ENCODE data around the gene MAP3K1. TPM values are rescaled to one million over a fixed set of nuclear protein-coding genes. Genes with fewer than 3 reads are reported as not detected.

The MAP3K1 gene
- total and polyA plus RNA-seq, 9 of the 15 experiments (the other 6 are each of a cell fraction or from before 2014, with no cell fraction given) = 3.9 to 13.9 (median 7.5) TPM

DNA sequence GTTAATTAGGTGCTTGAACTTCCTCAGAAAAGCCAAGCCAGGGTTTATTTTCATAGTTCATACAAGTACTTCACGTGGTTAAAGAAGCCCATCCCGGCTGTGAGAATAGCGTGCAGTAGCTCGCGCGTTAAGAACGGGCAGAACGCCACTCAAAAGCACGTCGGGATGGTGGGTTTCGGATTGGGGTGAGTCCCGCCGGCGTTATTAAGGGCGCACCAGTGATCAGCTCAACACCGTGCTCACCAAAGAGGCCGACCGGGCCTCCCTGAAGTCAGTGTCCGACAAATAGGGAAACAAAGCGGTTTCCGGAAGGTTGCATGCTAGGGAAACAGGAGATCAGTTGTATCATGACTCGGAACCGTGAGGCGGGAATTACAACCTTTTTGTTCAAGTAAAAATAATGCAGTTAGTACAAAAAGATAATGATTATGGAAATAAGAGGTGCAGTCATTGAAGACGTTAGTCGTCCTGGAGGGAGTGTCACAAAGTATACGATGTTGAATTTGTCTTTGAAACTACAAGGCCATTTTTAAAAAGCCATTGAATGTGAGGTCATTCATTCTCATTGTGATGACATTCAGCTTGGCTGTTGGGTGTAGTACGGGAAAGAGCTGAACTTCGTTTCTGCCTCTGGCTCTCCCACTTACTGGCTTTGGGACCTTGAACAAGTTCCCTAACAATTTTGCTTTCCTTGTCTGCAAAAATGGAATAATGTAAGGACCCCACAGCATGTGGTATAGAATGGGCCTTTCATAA, 95.0 kb downstream of the MAP3K1 start (continued):
- TF ChIP-seq, protein P1, sequence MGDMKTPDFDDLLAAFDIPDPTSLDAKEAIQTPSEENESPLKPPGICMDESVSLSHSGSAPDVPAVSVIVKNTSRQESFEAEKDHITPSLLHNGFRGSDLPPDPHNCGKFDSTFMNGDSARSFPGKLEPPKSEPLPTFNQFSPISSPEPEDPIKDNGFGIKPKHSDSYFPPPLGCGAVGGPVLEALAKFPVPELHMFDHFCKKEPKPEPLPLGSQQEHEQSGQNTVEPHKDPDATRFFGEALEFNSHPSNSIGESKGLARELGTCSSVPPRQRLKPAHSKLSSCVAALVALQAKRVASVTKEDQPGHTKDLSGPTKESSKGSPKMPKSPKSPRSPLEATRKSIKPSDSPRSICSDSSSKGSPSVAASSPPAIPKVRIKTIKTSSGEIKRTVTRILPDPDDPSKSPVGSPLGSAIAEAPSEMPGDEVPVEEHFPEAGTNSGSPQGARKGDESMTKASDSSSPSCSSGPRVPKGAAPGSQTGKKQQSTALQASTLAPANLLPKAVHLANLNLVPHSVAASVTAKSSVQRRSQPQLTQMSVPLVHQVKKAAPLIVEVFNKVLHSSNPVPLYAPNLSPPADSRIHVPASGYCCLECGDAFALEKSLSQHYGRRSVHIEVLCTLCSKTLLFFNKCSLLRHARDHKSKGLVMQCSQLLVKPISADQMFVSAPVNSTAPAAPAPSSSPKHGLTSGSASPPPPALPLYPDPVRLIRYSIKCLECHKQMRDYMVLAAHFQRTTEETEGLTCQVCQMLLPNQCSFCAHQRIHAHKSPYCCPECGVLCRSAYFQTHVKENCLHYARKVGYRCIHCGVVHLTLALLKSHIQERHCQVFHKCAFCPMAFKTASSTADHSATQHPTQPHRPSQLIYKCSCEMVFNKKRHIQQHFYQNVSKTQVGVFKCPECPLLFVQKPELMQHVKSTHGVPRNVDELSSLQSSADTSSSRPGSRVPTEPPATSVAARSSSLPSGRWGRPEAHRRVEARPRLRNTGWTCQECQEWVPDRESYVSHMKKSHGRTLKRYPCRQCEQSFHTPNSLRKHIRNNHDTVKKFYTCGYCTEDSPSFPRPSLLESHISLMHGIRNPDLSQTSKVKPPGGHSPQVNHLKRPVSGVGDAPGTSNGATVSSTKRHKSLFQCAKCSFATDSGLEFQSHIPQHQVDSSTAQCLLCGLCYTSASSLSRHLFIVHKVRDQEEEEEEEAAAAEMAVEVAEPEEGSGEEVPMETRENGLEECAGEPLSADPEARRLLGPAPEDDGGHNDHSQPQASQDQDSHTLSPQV (IDR thresholded peaks at IDR 0.05) = peak; percentile 1; the same call in 1 of the 2 replicates
- TF ChIP-seq NCOA6 (IDR thresholded peaks at IDR 0.05) = 0 out of 2 replicates have a peak, but pooled peaks have one; percentile 10
- TF ChIP-seq HDAC1 (IDR thresholded peaks at IDR 0.05) = peak in 1 of 2 experiments; percentile 72; a peak in 2 of 4 replicates
- TF ChIP-seq RUNX1 (IDR thresholded peaks at IDR 0.05; ENCODE audit: low read depth) = no peak
- no peak for TF ChIP-seq ZNF57 (CRISPR knock-in tag; IDR thresholded peaks at IDR 0.05)
- no peak for TF ChIP-seq ZNF695 (CRISPR knock-in tag; IDR thresholded peaks at IDR 0.05)
- TF ChIP-seq, protein P2, sequence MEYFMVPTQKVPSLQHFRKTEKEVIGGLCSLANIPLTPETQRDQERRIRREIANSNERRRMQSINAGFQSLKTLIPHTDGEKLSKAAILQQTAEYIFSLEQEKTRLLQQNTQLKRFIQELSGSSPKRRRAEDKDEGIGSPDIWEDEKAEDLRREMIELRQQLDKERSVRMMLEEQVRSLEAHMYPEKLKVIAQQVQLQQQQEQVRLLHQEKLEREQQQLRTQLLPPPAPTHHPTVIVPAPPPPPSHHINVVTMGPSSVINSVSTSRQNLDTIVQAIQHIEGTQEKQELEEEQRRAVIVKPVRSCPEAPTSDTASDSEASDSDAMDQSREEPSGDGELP (CRISPR knock-in tag; IDR thresholded peaks at IDR 0.05; ENCODE audit: borderline replicate concordance) = no peak
- no peak for TF ChIP-seq ZNF217 (CRISPR knock-in tag; IDR thresholded peaks at IDR 0.05)
- TF ChIP-seq, protein P3, sequence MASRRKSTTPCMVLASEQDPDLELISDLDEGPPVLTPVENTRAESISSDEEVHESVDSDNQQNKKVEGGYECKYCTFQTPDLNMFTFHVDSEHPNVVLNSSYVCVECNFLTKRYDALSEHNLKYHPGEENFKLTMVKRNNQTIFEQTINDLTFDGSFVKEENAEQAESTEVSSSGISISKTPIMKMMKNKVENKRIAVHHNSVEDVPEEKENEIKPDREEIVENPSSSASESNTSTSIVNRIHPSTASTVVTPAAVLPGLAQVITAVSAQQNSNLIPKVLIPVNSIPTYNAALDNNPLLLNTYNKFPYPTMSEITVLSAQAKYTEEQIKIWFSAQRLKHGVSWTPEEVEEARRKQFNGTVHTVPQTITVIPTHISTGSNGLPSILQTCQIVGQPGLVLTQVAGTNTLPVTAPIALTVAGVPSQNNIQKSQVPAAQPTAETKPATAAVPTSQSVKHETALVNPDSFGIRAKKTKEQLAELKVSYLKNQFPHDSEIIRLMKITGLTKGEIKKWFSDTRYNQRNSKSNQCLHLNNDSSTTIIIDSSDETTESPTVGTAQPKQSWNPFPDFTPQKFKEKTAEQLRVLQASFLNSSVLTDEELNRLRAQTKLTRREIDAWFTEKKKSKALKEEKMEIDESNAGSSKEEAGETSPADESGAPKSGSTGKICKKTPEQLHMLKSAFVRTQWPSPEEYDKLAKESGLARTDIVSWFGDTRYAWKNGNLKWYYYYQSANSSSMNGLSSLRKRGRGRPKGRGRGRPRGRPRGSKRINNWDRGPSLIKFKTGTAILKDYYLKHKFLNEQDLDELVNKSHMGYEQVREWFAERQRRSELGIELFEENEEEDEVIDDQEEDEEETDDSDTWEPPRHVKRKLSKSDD (conservative IDR thresholded peaks at IDR 0.05; ENCODE audit: low read length) = no peak
- no peak for TF ChIP-seq TCF7 (IDR thresholded peaks at IDR 0.05; ENCODE audit: borderline replicate concordance)
- TF ChIP-seq CBX3 (IDR thresholded peaks at IDR 0.05; ENCODE audit: borderline replicate concordance in 1 of 2, low read length in 2 of 2) = 0 out of 3 replicates have a peak, but pooled peaks of 1 of the 2 experiments have one; percentile 43
- TF ChIP-seq ELF1 (tag; IDR thresholded peaks at IDR 0.05) = no peak
- 0 out of 2 replicates have a peak, but pooled peaks have one; percentile 44 for TF ChIP-seq SIN3B (IDR thresholded peaks at IDR 0.05; ENCODE audit: low read depth)
- TF ChIP-seq KAT2B (IDR thresholded peaks at IDR 0.05; ENCODE audit: low read depth, low read length) = no peak
- TF ChIP-seq STAT5B (CRISPR knock-in tag; IDR thresholded peaks at IDR 0.05) = no peak
- TF ChIP-seq, protein P4, sequence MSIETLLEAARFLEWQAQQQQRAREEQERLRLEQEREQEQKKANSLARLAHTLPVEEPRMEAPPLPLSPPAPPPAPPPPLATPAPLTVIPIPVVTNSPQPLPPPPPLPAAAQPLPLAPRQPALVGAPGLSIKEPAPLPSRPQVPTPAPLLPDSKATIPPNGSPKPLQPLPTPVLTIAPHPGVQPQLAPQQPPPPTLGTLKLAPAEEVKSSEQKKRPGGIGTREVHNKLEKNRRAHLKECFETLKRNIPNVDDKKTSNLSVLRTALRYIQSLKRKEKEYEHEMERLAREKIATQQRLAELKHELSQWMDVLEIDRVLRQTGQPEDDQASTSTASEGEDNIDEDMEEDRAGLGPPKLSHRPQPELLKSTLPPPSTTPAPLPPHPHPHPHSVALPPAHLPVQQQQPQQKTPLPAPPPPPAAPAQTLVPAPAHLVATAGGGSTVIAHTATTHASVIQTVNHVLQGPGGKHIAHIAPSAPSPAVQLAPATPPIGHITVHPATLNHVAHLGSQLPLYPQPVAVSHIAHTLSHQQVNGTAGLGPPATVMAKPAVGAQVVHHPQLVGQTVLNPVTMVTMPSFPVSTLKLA (conservative IDR thresholded peaks at IDR 0.05) = peak; percentile 49 to 64
- no peak for TF ChIP-seq ZZZ3 (IDR thresholded peaks at IDR 0.05)
- TF ChIP-seq TAL1 (IDR thresholded peaks at IDR 0.05) = no peak
